Measurements from ENCODE around the gene SSR2.

GRCh38 chr1:156062189-156062588 lies 41.4 kb upstream of the SSR2 start:
- no peak for TF ChIP-seq POLR2AphosphoS5 (IDR thresholded peaks at IDR 0.05)
- TF ChIP-seq CTCF (IDR thresholded peaks at IDR 0.05) = no peak
- no peak for TF ChIP-seq POLR2A (IDR thresholded peaks at IDR 0.05)
